H1 (cell line): ENCODE measurements around the gene MEF2C. TPM values are rescaled to one million over a fixed set of nuclear protein-coding genes. Genes with fewer than 3 reads are reported as not detected.

Experiments
- CTCF ChIA-PET: fragments of 300-600 bp; sonication (Branson Sonifier 250); formaldehyde crosslinking; loops from one replicate; lab custom pipeline; 2021; ENCODE audit not compliant: partially characterized antibody; lab: Charles Lee
- POLR2A ChIA-PET: fragments of 300-600 bp; sonication (Branson Sonifier 250); formaldehyde crosslinking; loops from one replicate; lab custom pipeline; 2021; ENCODE audit warnings: inconsistent platforms; ENCODE audit not compliant: partially characterized antibody; lab: Charles Lee
- DNase-seq, 2 experiments: peaks; one replicate each; pipeline versions ENCODE4 v3.0.0 to v3.0.0-alpha.2; 2010 to 2022; ENCODE audit warnings: low spot score in 2 of 2, low read depth in 1 of 2, mixed read lengths in 1 of 2
- FAIRE-seq: peaks from 2 replicates; lab custom pipeline; 2011; peaks lifted over from hg19 to GRCh38; lab: Jason Lieb, UNC
- H2AFZ ChIP-seq: 2 replicates; pipeline ENCODE4 v1.8.1; 2012; ENCODE audit warnings: low read length, inconsistent platforms
- H2AK5ac ChIP-seq: 2 replicates; pipeline ENCODE4 v1.6.1; 2013; ENCODE audit warnings: low read depth, low read length
- H2BK120ac ChIP-seq: replicated peaks from 2 replicates; pipeline ENCODE3; 2013; ENCODE audit warnings: low read depth, low read length, inconsistent platforms
- H2BK12ac ChIP-seq: 2 replicates; pipeline ENCODE4 v1.6.1; 2013; ENCODE audit warnings: low read depth, low read length
- H2BK15ac ChIP-seq: 2 replicates; pipeline ENCODE4 v1.6.1; 2013; ENCODE audit warnings: low read length
- H2BK20ac ChIP-seq: 2 replicates; pipeline ENCODE4 v1.6.1; 2013; ENCODE audit warnings: low read length
- H2BK5ac ChIP-seq: 2 replicates; pipeline ENCODE4 v1.6.1; 2013; ENCODE audit warnings: low read depth, low read length
- H3K14ac ChIP-seq: 2 replicates; pipeline ENCODE4 v1.6.1; 2013; ENCODE audit warnings: inconsistent platforms; ENCODE audit not compliant: insufficient read length
- H3K18ac ChIP-seq: 2 replicates; pipeline ENCODE4 v1.6.1; 2013; ENCODE audit warnings: low read length; ENCODE audit errors: extremely low read depth
- H3K23ac ChIP-seq: 2 replicates; pipeline ENCODE4 v1.6.1; 2013; ENCODE audit warnings: inconsistent platforms; ENCODE audit not compliant: insufficient read length
- H3K23me2 ChIP-seq: 2 replicates; pipeline ENCODE4 v1.6.1; 2013; ENCODE audit warnings: low read depth, low read length
- H3K27ac ChIP-seq: 2 replicates; pipeline ENCODE4 v1.6.1; 2011; ENCODE audit warnings: low read depth, low read length, inconsistent platforms
- H3K27me3 ChIP-seq, 4 experiments: replicated peaks in 1 of 4; 1 replicate in 1 of 4; 2 replicates in 3 of 4; pipeline versions ENCODE4 v1.6.1 to v1.8.1; 2011 to 2013; ENCODE audit warnings: low read length in 3 of 4, mild to moderate bottlenecking in 3 of 4, inconsistent platforms in 2 of 4, mixed read lengths in 2 of 4, moderate library complexity in 1 of 4; ENCODE audit not compliant: control insufficient read depth in 3 of 4, insufficient read depth in 3 of 4; ENCODE audit errors: extremely low read depth in 1 of 4
- H3K36me3 ChIP-seq, 4 experiments: 2 replicates each; pipeline versions ENCODE4 v1.6.1 to v1.8.1; 2011 to 2013; ENCODE audit warnings: mild to moderate bottlenecking in 4 of 4, low read length in 3 of 4, moderate library complexity in 2 of 4, control low read depth in 1 of 4, inconsistent platforms in 1 of 4; ENCODE audit not compliant: insufficient read depth in 4 of 4, control insufficient read depth in 2 of 4
- H3K4ac ChIP-seq: replicated peaks from 2 replicates; pipeline ENCODE3; 2013; ENCODE audit warnings: low read length, low read depth, mixed read lengths, inconsistent platforms; ENCODE audit not compliant: insufficient read length
- H3K4me1 ChIP-seq, 4 experiments: replicated peaks in 1 of 4; 1 replicate in 1 of 4; 2 replicates in 3 of 4; pipeline versions ENCODE4 v1.6.1 to v1.8.1; 2011 to 2013; ENCODE audit warnings: low read length in 3 of 4, inconsistent platforms in 2 of 4, mixed read lengths in 1 of 4; ENCODE audit not compliant: insufficient read depth in 4 of 4, control insufficient read depth in 3 of 4
- H3K4me2 ChIP-seq, 2 experiments: 2 replicates each; pipeline versions ENCODE4 v1.6.1 to v1.8.1; 2011 to 2013; ENCODE audit warnings: low read depth in 2 of 2, low read length in 2 of 2, control low read depth in 1 of 2, inconsistent platforms in 1 of 2, mild to moderate bottlenecking in 1 of 2; ENCODE audit not compliant: insufficient read depth in 1 of 2
- H3K4me3 ChIP-seq, 4 experiments: fragments of 200-600, 300-600 bp in 1 of 4; sonication (generic), shearing (Covaris generic), sonication (Bioruptor Twin) in 1 of 4; 2 replicates each; pipeline versions ENCODE4 v1.5.1 to v1.8.1; 2011 to 2016; ENCODE audit warnings: low read length in 4 of 4, low read depth in 3 of 4, control low read depth in 2 of 4, inconsistent platforms in 2 of 4, mild to moderate bottlenecking in 2 of 4, mixed read lengths in 1 of 4, moderate library complexity in 1 of 4; ENCODE audit not compliant: insufficient read depth in 2 of 4; ENCODE audit errors: extremely low read depth in 1 of 4
- H3K56ac ChIP-seq: replicated peaks from 2 replicates; pipeline ENCODE3; 2013; ENCODE audit warnings: low read depth, mild to moderate bottlenecking, mixed read lengths, low read length, inconsistent platforms; ENCODE audit not compliant: insufficient read length
- H3K79me1 ChIP-seq: 2 replicates; pipeline ENCODE4 v1.6.1; 2013; ENCODE audit warnings: low read depth, low read length, control low read depth
- H3K79me2 ChIP-seq, 2 experiments: 2 replicates each; pipeline versions ENCODE4 v1.6.1 to v1.8.1; 2012 to 2013; ENCODE audit warnings: low read length in 2 of 2, mild to moderate bottlenecking in 2 of 2, inconsistent platforms in 1 of 2; ENCODE audit not compliant: insufficient read depth in 2 of 2, control insufficient read depth in 1 of 2
- H3K9ac ChIP-seq, 4 experiments: replicated peaks in 1 of 4; 1 replicate in 1 of 4; 2 replicates in 3 of 4; pipeline versions ENCODE4 v1.6.1 to v1.8.1; 2011 to 2013; ENCODE audit warnings: low read depth in 3 of 4, low read length in 3 of 4, control low read depth in 2 of 4, mild to moderate bottlenecking in 2 of 4, moderate library complexity in 2 of 4, inconsistent platforms in 1 of 4; ENCODE audit errors: extremely low read depth in 1 of 4
- H3K9me3 ChIP-seq, 2 experiments: 2 replicates each; pipeline versions ENCODE4 v1.6.1 to v1.8.1; 2012 to 2013; ENCODE audit warnings: mild to moderate bottlenecking in 2 of 2, moderate library complexity in 2 of 2, control low read depth in 1 of 2, inconsistent platforms in 1 of 2, low read depth in 1 of 2, low read length in 1 of 2, mixed read lengths in 1 of 2; ENCODE audit not compliant: insufficient read depth in 2 of 2
- H4K20me1 ChIP-seq, 2 experiments: replicated peaks in 1 of 2; 2 replicates each; pipeline versions ENCODE3 to v1.8.1; 2011 to 2013; ENCODE audit warnings: inconsistent platforms in 2 of 2, low read length in 2 of 2, mild to moderate bottlenecking in 1 of 2; ENCODE audit not compliant: insufficient read depth in 2 of 2, control insufficient read depth in 1 of 2
- H4K5ac ChIP-seq: 2 replicates; pipeline ENCODE4 v1.6.1; 2013; ENCODE audit warnings: low read length, low read depth, mixed read lengths, inconsistent platforms; ENCODE audit not compliant: insufficient read length
- H4K8ac ChIP-seq: 2 replicates; pipeline ENCODE4 v1.8.0; 2013; ENCODE audit warnings: mild to moderate bottlenecking, moderate library complexity, low read length, inconsistent platforms; ENCODE audit not compliant: insufficient read depth; ENCODE audit errors: extremely low read depth
- H4K91ac ChIP-seq: replicated peaks from 2 replicates; pipeline ENCODE3; 2013; ENCODE audit warnings: low read length, mixed read lengths, inconsistent platforms; ENCODE audit not compliant: insufficient read length
- CBX8 ChIP-seq: fragments of 300-800, 300-1000 bp; sonication (generic); IDR thresholded peaks from 2 replicates; pipeline ENCODE4 v1.7.1; 2016; ENCODE audit warnings: low read depth, low read length, borderline replicate concordance
- CREB1 ChIP-seq: IDR thresholded peaks from 2 replicates; pipeline ENCODE4 v1.6.1; 2012; ENCODE audit warnings: inconsistent platforms
- E2F6 ChIP-seq: IDR thresholded peaks from 2 replicates; pipeline ENCODE4 v1.6.1; 2012; ENCODE audit warnings: inconsistent platforms
- EZH2 ChIP-seq: fragments of 200-600 bp; sonication (generic); IDR thresholded peaks from 2 replicates; pipeline ENCODE4 v1.7.1; 2012; ENCODE audit warnings: low read depth, mild to moderate bottlenecking, moderate library complexity, low read length, inconsistent platforms; ENCODE audit not compliant: severe bottlenecking
- KDM4A ChIP-seq: IDR thresholded peaks from one replicate; pipeline ENCODE4 v1.7.1; 2012; ENCODE audit warnings: low read depth, mild to moderate bottlenecking, moderate library complexity, low read length, inconsistent platforms; ENCODE audit not compliant: severe bottlenecking
- NANOG ChIP-seq: IDR thresholded peaks from 2 replicates; pipeline ENCODE4 v1.6.1; 2011; ENCODE audit warnings: low read length, low read depth, mild to moderate bottlenecking, inconsistent platforms; ENCODE audit not compliant: insufficient read depth, poor library complexity, severe bottlenecking
- POU5F1 ChIP-seq: IDR thresholded peaks from 2 replicates; pipeline ENCODE4 v1.6.1; 2011; ENCODE audit warnings: low read depth, mild to moderate bottlenecking, low read length, moderate library complexity
- RAD21 ChIP-seq, 2 experiments: IDR thresholded peaks in 1 of 2; conservative IDR thresholded peaks in 1 of 2; 2 replicates each; pipeline ENCODE4 v1.6.1; 2011; ENCODE audit warnings: low read depth in 2 of 2, low read length in 2 of 2, improper control_type of control experiment in 1 of 2, inconsistent platforms in 1 of 2, mild to moderate bottlenecking in 1 of 2, moderate library complexity in 1 of 2
- RBBP5 ChIP-seq: IDR thresholded peaks from 2 replicates; pipeline ENCODE4 v1.7.1; 2012; ENCODE audit warnings: low read depth, mild to moderate bottlenecking, inconsistent platforms, low read length, moderate library complexity, borderline replicate concordance
- SP2 ChIP-seq: IDR thresholded peaks from 2 replicates; pipeline ENCODE4 v1.6.1; 2012; ENCODE audit warnings: mild to moderate bottlenecking, low read length, inconsistent platforms
- ZNF274 ChIP-seq: IDR thresholded peaks from 2 replicates; pipeline ENCODE4 v1.7.0; 2012; ENCODE audit warnings: low read length, borderline replicate concordance; ENCODE audit errors: extremely low read depth
- WGBS, 2 experiments: shearing (Covaris generic) in 1 of 2; methylation state at CpG; one replicate each; pipeline versions ENCODE4 v1.1.6 to v1.1.7; 2013 to 2015; ENCODE audit warnings: low lambda C conversion rate in 2 of 2, mixed read lengths in 2 of 2, inconsistent platforms in 1 of 2, low coverage in 1 of 2, missing lambda C conversion rate in 1 of 2; ENCODE audit not compliant: insufficient replicate concordance in 2 of 2, insufficient coverage in 1 of 2, insufficient read length in 1 of 2; ENCODE audit errors: extremely low coverage in 1 of 2, missing lambda C conversion rate in 1 of 2; 5-methylcytosine and 5-hydroxymethylcytosine counted together
- polyA plus RNA-seq, 7 experiments: library from polyadenylated mRNA; depleted of rRNA in 3 of 7; stranded (reverse) in 5 of 7; unstranded in 2 of 7; fragments of >200 nt in 5 of 7; fragments of 200-250 nt in 2 of 7; gene quantifications; 1 replicate in 5 of 7; 2 replicates in 1 of 7; 4 replicates in 1 of 7; pipeline versions ENCODE4 v1.2.1 to v1.2.3, GENCODE V29; 2011 to 2013; ENCODE audit warnings: missing spikeins in 2 of 7, mixed read lengths in 2 of 7
- total RNA-seq: library from RNA; stranded (reverse); fragmentation: NEBNext Ultra II Directional; extraction: Animal tissue kit (Norgen Biotek cat#: 25700); gene quantifications from 2 replicates; pipeline ENCODE4 v1.2.1, GENCODE V29; 2021
- TF ChIP-seq, protein P1 (sequence below): IDR thresholded peaks from 2 replicates; pipeline ENCODE4 v1.6.1; 2012; ENCODE audit warnings: low read length, inconsistent platforms

MEF2C gene
- total and polyA plus RNA-seq, 2 of the 8 experiments (the other 6 are each of a cell fraction or from before 2014, with no cell fraction given), result 0.59 to 0.99 TPM

DNA sequence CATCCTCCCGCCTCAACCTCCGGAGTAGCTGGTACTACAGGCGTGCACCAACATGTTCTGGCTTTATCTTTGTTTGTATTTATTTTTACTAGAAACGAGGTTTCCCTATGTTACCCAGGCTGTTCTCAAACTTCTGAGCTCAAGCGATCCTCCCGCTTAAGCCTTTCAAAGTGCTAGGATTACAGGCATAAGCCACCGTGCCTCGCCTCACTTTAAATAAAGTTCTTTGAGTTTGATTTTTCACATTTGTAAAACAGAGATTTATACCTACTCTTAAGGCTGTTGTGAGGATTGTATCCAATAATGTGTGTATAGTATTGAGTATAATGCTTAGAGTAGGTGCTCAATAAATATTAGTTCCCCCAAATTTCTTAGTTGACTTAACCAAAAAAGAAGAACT lies 75.7 kb downstream of the MEF2C start:
- H3K4ac ChIP-seq, result no peak overlapping the region
- H4K91ac ChIP-seq, result no peak overlapping the region
- no peak overlapping the region for H2AFZ ChIP-seq
- 90% methylated on average over 8 of the region's 8 CpGs; no CpG with 5 or more reads in 1 of the 2 experiments for WGBS, 2 experiments
- no peak overlapping the region for H3K4me2 ChIP-seq
- no peak overlapping the region for H2BK20ac ChIP-seq
- H3K27me3 ChIP-seq, result no peaks in the 10 kb centered on the region
- H3K9ac ChIP-seq, result no peak overlapping the region
- H3K79me1 ChIP-seq, result no peaks in the 10 kb centered on the region
- no peaks in the 10 kb centered on the region for H3K79me2 ChIP-seq
- no peaks in the 10 kb centered on the region for H4K20me1 ChIP-seq
- no peak for DNase-seq
- no peak overlapping the region for H3K18ac ChIP-seq
- no peaks in the 10 kb centered on the region for H3K9me3 ChIP-seq
- no peak for FAIRE-seq
- H3K56ac ChIP-seq, result no peak overlapping the region
- H3K23me2 ChIP-seq, result no peaks in the 10 kb centered on the region
- H2BK12ac ChIP-seq, result no peak overlapping the region
- no peak overlapping the region for H2BK15ac ChIP-seq
- no peak overlapping the region for H3K4me3 ChIP-seq
- POLR2A ChIA-PET, result no interaction called here
- H3K23ac ChIP-seq, result no peak overlapping the region
- H3K4me1 ChIP-seq, result no peaks in the 10 kb centered on the region
- no peak overlapping the region for H2AK5ac ChIP-seq
- no peaks in the 10 kb centered on the region for H3K36me3 ChIP-seq
- H4K8ac ChIP-seq, result no peak overlapping the region
- H2BK5ac ChIP-seq, result no peak overlapping the region
- CTCF ChIA-PET, result interaction anchor here (1.2 kb wide), 1 partner anchor 23 kb away, joined by 3 read pairs; no protein-coding TSS in a partner anchor
- H2BK120ac ChIP-seq, result no peak overlapping the region
- no peak overlapping the region for H3K14ac ChIP-seq
- H3K27ac ChIP-seq, result no peak overlapping the region
- H4K5ac ChIP-seq, result no peak overlapping the region
- TF ChIP-seq SP2 (no peak), ZNF274 (no peak), E2F6 (no peak), CBX8 (no peak), RAD21 (IDR thresholded peaks at IDR 0.05 in 1 of 2, conservative IDR thresholded peaks at IDR 0.05 in 1 of 2; ENCODE audit: low read depth in 2 of 2, low read length in 2 of 2) (no peak), CREB1 (no peak), KDM4A (no peak), NANOG (no peak), POU5F1 (no peak), EZH2 (no peak), RBBP5 (no peak)
- TF ChIP-seq, protein P1, sequence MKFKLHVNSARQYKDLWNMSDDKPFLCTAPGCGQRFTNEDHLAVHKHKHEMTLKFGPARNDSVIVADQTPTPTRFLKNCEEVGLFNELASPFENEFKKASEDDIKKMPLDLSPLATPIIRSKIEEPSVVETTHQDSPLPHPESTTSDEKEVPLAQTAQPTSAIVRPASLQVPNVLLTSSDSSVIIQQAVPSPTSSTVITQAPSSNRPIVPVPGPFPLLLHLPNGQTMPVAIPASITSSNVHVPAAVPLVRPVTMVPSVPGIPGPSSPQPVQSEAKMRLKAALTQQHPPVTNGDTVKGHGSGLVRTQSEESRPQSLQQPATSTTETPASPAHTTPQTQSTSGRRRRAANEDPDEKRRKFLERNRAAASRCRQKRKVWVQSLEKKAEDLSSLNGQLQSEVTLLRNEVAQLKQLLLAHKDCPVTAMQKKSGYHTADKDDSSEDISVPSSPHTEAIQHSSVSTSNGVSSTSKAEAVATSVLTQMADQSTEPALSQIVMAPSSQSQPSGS, result no peak
